ENCODE measurements around the gene RBFOX1. TPM values are rescaled to one million over a fixed set of nuclear protein-coding genes. Genes with fewer than 3 reads are reported as not detected.

The RBFOX1 gene
- total and polyA plus RNA-seq, 9 donors, result 0.28 to 2.6 (median 0.48) TPM; not detected in 2

DNA sequence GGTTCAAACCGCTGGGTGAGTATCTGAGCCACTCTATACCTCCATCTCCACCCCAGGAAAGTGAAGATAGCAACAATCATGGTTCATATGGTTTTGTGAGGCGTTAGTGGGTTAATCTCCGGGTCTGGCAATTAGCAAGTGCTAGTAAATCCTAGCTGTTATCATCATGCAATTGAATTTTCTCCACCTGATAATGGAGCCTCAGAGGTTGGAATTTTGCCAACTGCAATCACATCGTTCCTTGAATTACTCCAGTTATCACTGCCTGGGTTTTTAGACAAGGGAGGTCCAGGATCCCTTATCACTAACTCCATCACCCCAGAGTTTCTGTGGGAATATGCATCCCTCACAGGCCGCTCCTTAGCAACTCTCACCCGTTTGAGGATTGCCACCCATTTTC is 311.5 kb downstream of the RBFOX1 start:
- H3K4me3 ChIP-seq, result no peak overlapping the region
- intact Hi-C loops (cut with DNase I), result no loop called here
- DNase-seq, result no peak
- WGBS, 3 donors, result 42 to 43% (median 42%) methylated on average over 6 of the region's 6 CpGs
- H3K27ac ChIP-seq, result no peak overlapping the region
- H3K27me3 ChIP-seq, result no peaks in the 10 kb centered on the region
- no peaks in the 10 kb centered on the region for H3K9me3 ChIP-seq
- no peak for TF ChIP-seq EP300 (IDR thresholded peaks at IDR 0.05)
- TF ChIP-seq POLR2A (IDR thresholded peaks at IDR 0.05), result no peak
- TF ChIP-seq, protein P1, sequence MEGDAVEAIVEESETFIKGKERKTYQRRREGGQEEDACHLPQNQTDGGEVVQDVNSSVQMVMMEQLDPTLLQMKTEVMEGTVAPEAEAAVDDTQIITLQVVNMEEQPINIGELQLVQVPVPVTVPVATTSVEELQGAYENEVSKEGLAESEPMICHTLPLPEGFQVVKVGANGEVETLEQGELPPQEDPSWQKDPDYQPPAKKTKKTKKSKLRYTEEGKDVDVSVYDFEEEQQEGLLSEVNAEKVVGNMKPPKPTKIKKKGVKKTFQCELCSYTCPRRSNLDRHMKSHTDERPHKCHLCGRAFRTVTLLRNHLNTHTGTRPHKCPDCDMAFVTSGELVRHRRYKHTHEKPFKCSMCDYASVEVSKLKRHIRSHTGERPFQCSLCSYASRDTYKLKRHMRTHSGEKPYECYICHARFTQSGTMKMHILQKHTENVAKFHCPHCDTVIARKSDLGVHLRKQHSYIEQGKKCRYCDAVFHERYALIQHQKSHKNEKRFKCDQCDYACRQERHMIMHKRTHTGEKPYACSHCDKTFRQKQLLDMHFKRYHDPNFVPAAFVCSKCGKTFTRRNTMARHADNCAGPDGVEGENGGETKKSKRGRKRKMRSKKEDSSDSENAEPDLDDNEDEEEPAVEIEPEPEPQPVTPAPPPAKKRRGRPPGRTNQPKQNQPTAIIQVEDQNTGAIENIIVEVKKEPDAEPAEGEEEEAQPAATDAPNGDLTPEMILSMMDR (IDR thresholded peaks at IDR 0.05), result no peak
- no peaks in the 10 kb centered on the region for H3K4me1 ChIP-seq (ENCODE audit: insufficient read depth)
- no peaks in the 10 kb centered on the region for H3K36me3 ChIP-seq

DNA sequence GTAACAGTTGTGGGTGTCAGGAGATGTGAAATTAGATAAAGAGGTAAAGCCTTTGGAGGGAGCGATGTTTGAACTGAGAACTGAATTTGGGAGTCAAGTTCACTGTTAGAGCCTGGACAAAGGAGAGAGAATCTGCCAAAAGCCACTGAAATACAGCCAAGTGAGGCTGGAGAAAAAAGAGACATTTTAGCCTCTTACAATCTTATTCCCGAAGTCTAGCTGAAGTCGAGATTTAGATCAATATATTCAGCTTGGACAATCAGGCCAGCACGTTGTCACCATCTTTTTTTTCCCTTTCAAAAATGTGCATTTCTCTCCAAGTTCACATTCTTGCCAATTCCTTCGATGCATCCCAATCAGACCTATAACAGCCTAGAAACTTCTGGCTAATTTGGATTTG is 312.2 kb downstream of the RBFOX1 start:
- no peaks in the 10 kb centered on the region for H3K4me1 ChIP-seq (ENCODE audit: insufficient read depth)
- TF ChIP-seq POLR2A (IDR thresholded peaks at IDR 0.05) (no peak), EP300 (IDR thresholded peaks at IDR 0.05) (no peak)
- TF ChIP-seq, protein P1 (IDR thresholded peaks at IDR 0.05), result no peak
- no peak for DNase-seq
- no peak overlapping the region for H3K4me3 ChIP-seq
- no peaks in the 10 kb centered on the region for H3K36me3 ChIP-seq
- no peak overlapping the region for H3K27ac ChIP-seq
- no peaks in the 10 kb centered on the region for H3K27me3 ChIP-seq
- H3K9me3 ChIP-seq, result no peaks in the 10 kb centered on the region
- 45 to 61% (median 54%) methylated on average over 5 of the region's 5 CpGs for WGBS, 3 donors
- intact Hi-C loops (cut with DNase I), result no loop called here

DNA sequence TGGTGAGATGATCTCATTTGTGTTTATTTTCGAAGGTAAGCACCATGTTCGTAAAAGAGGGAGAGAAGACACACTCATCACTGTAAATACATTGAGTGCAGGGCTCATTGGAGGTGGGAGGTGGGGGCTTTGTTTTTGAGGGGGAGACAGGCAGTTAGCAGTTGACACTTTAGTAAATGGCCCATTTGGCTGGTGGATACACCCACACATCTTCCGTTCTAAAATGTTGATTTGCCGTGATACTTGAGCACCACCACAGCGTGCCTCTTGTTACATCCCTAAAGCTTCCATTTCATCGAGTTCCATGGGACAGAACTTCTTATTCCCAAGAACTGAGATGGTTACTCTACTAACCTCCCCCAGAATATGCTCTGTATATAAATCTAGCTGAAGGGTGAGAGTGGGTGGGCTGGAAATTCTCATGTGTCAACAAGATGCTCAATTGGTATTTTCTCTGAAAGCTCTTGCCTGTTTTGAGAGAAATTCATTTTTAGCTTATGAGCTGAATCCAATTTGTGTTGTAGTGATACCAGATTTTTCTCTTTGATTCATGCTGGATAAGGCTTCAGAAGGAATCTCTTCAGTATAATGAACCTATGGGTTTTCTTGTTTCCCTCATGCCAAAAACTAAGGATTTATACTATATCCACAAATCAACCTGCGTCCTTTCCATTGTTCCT is 314.3 kb downstream of the RBFOX1 start:
- Histone ChIP-seq H3K4me3 (no peak overlapping the region), H3K9me3 (no peaks in the 10 kb centered on the region), H3K27ac (no peak overlapping the region), H3K27me3 (no peaks in the 10 kb centered on the region), H3K4me1 (ENCODE audit: insufficient read depth) (no peaks in the 10 kb centered on the region), H3K36me3 (no peaks in the 10 kb centered on the region)
- no peak for DNase-seq
- intact Hi-C loops (cut with DNase I), result no loop called here
- TF ChIP-seq EP300 (IDR thresholded peaks at IDR 0.05) (no peak), POLR2A (IDR thresholded peaks at IDR 0.05) (no peak)
- TF ChIP-seq, protein P1 (IDR thresholded peaks at IDR 0.05), result no peak
- 31 to 41% (median 39%) methylated on average over 7 of the region's 7 CpGs for WGBS, 3 donors

DNA sequence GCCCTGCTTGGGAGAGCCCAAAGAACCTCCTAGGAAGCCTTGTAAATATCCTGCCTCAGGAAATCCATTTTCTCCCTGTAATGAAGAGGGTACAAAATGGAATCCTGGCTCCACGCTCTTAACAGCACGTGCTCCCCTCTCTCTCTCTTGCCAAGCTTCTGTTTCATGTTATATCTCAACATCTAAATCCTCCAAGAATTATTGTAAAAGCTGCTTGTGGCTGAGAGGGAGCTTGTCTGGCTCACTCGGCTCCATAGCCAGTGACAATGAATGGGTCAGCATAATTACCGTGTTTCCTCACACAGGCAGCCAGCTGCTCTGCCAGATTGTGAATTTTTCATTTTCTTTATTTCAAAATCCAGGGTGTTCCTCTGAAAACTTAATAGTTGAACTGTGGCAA is 317.8 kb downstream of the RBFOX1 start:
- no peak for DNase-seq
- H3K36me3 ChIP-seq, result no peaks in the 10 kb centered on the region
- no peaks in the 10 kb centered on the region for H3K9me3 ChIP-seq
- WGBS, 3 donors, result 34 to 49% (median 44%) methylated on average over 4 of the region's 4 CpGs
- intact Hi-C loops (cut with DNase I), result no loop called here
- no peaks in the 10 kb centered on the region for H3K4me1 ChIP-seq (ENCODE audit: insufficient read depth)
- no peak for TF ChIP-seq POLR2A (IDR thresholded peaks at IDR 0.05)
- TF ChIP-seq, protein P1 (IDR thresholded peaks at IDR 0.05), result no peak
- no peak for TF ChIP-seq EP300 (IDR thresholded peaks at IDR 0.05)
- H3K27me3 ChIP-seq, result no peaks in the 10 kb centered on the region
- no peak overlapping the region for H3K27ac ChIP-seq
- no peak overlapping the region for H3K4me3 ChIP-seq

All from ovary (tissue), 9 donors.